Kidney epithelial cell (primary cell): Measurements from ENCODE around the gene SPAG5. TPM values are rescaled to one million over a fixed set of nuclear protein-coding genes. Genes with fewer than 3 reads are reported as not detected.

ENCODE experiments used
- DNase-seq: peaks from one replicate; pipeline ENCODE4 v3.0.0-alpha.2; 2010; ENCODE audit warnings: low read depth
- H3K27me3 ChIP-seq: 2 replicates; pipeline ENCODE4 v1.6.0; 2011; ENCODE audit warnings: low read length; ENCODE audit not compliant: control insufficient read depth, insufficient read depth
- H3K36me3 ChIP-seq: 2 replicates; pipeline ENCODE4 v1.5.1; 2011; ENCODE audit warnings: low read length; ENCODE audit not compliant: control insufficient read depth, insufficient read depth
- H3K4me3 ChIP-seq: 2 replicates; pipeline ENCODE4 v1.5.1; 2011; ENCODE audit warnings: low read depth, mild to moderate bottlenecking, control low read depth, low read length
- total RNA-seq: library from RNA; depleted of rRNA; stranded (reverse); fragments of >200 nt; gene quantifications from 2 replicates; pipeline ENCODE4 v1.2.3, GENCODE V29; 2015
- TF ChIP-seq, protein P1 (sequence below): IDR thresholded peaks from 2 replicates; pipeline ENCODE4 v1.5.1; 2011; ENCODE audit warnings: mild to moderate bottlenecking, moderate library complexity, low read length, control low read depth, inconsistent platforms; ENCODE audit not compliant: insufficient read depth, poor library complexity, severe bottlenecking

Gene SPAG5
- total RNA-seq, 1 donor from 2014 or later, result 9.7 TPM

GRCh38 chr17:28551421-28552175 lies 47.2 kb downstream of the SPAG5 start:
- H3K27me3 ChIP-seq, result no peaks in the 10 kb centered on the region
- DNase-seq, result no peak
- peak overlapping the region; percentile 73 for H3K4me3 ChIP-seq
- TF ChIP-seq, protein P1, sequence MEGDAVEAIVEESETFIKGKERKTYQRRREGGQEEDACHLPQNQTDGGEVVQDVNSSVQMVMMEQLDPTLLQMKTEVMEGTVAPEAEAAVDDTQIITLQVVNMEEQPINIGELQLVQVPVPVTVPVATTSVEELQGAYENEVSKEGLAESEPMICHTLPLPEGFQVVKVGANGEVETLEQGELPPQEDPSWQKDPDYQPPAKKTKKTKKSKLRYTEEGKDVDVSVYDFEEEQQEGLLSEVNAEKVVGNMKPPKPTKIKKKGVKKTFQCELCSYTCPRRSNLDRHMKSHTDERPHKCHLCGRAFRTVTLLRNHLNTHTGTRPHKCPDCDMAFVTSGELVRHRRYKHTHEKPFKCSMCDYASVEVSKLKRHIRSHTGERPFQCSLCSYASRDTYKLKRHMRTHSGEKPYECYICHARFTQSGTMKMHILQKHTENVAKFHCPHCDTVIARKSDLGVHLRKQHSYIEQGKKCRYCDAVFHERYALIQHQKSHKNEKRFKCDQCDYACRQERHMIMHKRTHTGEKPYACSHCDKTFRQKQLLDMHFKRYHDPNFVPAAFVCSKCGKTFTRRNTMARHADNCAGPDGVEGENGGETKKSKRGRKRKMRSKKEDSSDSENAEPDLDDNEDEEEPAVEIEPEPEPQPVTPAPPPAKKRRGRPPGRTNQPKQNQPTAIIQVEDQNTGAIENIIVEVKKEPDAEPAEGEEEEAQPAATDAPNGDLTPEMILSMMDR, result no peak
- no peaks in the 10 kb centered on the region for H3K36me3 ChIP-seq

- Histone ChIP-seq H3K4me3 (no peak overlapping the region), H3K36me3 (no peaks in the 10 kb centered on the region), H3K27me3 (no peaks in the 10 kb centered on the region)
- DNase-seq, result no peak
- TF ChIP-seq, protein P1, result no peak
Observed at GRCh38 chr17:28550858-28551257, 48.0 kb downstream of the SPAG5 start.

DNA sequence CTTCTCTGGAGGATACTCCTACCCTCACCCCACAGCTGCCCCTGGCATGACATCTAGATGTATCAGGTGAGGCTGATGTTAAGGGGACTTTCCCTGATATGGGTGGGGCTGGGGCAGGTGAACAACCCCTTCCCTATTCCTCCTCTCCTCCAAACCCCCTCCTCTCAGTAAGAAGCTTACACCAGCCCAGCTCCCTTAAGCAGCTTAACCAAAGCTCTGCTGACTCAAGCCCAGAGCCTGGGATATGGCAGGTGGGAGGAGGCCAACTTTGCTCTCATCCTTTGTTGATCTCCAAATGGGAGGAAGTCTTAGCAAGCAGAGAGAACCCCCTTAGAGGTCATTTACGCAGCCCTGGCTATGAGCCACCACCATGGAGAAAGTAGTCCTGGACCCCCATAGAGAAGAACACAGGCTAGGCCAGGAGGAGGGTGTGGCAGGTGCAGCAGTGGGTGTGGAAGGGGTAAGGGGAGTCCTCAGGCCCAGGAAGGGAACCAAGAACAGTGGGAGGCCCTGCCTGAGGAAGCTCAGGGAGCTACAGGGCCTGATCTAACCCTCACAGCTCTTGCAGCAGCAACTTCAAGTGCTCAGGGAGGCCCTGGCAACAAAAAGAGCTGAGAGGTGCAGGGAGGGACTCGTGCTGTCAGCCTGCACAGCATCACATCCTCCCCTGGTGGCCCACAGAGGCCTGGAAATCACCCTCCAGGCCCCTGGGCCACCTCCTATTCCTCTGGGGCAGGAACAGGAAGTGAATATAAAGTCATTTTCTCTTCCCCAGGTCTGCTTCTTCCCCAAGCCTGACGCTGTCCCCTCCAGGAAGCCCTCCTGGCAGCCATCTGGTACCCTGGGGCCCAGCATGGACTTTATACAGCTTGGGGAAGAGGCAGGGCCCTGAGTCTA lies 49.3 kb downstream of the SPAG5 start:
- no peaks in the 10 kb centered on the region for H3K36me3 ChIP-seq
- TF ChIP-seq, protein P1, result no peak
- no peaks in the 10 kb centered on the region for H3K27me3 ChIP-seq
- DNase-seq, result no peak
- H3K4me3 ChIP-seq, result no peak overlapping the region

GRCh38 chr17:28548417-28549130 lies 50.3 kb downstream of the SPAG5 start:
- no peak for DNase-seq
- TF ChIP-seq, protein P1, result no peak
- no peaks in the 10 kb centered on the region for H3K36me3 ChIP-seq

DNA sequence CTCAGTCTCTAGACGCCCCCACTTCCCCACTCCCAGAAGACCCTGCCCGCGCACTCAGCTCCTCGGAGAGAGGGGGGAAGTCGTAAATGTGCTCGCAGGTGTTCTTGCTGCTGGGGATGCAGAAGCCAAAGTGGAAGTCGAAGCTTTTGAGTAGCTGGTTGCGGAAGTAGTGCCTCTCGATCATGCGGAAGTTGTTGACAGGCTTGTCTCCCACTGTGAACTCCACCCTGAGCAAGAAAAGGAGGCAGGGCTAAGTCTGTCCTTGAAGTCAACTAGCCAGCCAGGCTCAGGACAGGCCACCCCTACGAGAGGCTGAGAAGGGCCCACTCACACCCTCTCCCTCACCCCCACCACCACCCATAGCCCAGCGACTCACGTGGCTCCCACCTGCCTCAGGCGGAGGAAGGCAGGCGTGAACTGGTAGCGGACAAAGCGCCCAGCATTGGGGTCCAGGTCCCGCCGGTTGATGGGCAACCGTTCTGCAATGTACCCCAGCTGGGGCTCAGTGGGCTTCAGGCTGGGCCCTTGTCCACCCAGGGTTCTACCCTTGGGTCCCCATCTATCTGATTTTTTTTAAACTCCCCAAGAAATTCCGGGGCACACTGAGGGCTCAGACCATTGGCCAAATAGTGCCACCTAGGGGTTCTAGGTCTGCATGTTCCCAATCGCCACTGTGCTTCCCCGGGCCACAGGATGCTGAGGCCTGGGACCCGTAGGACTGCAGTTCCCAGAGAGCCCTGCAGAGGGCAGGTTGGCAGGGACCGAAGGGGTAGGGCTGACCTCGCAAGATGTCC lies 51.0 kb downstream of the SPAG5 start:
- TF ChIP-seq, protein P1, result peak; percentile 93
- no peak for DNase-seq
- no peaks in the 10 kb centered on the region for H3K36me3 ChIP-seq

More at GRCh38 chr17:28548417-28549130, 50.3 kb downstream of the SPAG5 start:
- no peaks in the 10 kb centered on the region for H3K27me3 ChIP-seq
- no peak overlapping the region for H3K4me3 ChIP-seq

More for the DNA sequence above, 51.0 kb downstream of the SPAG5 start:
- Histone ChIP-seq H3K27me3 (no peaks in the 10 kb centered on the region), H3K4me3 (no peak overlapping the region)
